DOHH2 (cell line): ENCODE results near the gene KCNH5.

Source experiments
- CTCF ChIP-seq: fragments of 200-600 bp; sonication (generic); IDR thresholded peaks from one replicate; pipeline ENCODE4 v1.5.1; 2014; ENCODE audit warnings: antibody characterized with exemption, mild to moderate bottlenecking, low read depth, low read length; ENCODE audit not compliant: poor library complexity, severe bottlenecking
- EZH2phosphoT487 ChIP-seq: fragments of 200-600 bp; sonication (generic); IDR thresholded peaks from 2 replicates; pipeline ENCODE4 v1.6.1; 2017; ENCODE audit warnings: borderline replicate concordance, mild to moderate bottlenecking, antibody characterized with exemption, low read length, moderate library complexity, mixed read lengths

GRCh38 chr14:62763951-62764350, 281.3 kb downstream of the KCNH5 start:
- no peak for TF ChIP-seq CTCF
- TF ChIP-seq EZH2phosphoT487: no peak
